H7 (cell line): ENCODE results near the gene CIITA. TPM values are rescaled to one million over a fixed set of nuclear protein-coding genes. Genes with fewer than 3 reads are reported as not detected.
"Not testable (repeated sequence)": the region's sequence is repeated elsewhere in the genome, so short reads cannot be mapped to it uniquely, and the experiment has no call there.

Experiments used
- DNase-seq: peaks from one replicate; pipeline ENCODE4 v3.0.0; 2012
- H3K27me3 ChIP-seq: 2 replicates; pipeline ENCODE4 v1.6.0; 2011; ENCODE audit warnings: mild to moderate bottlenecking, low read length; ENCODE audit not compliant: control insufficient read depth, insufficient read depth
- H3K36me3 ChIP-seq: replicated peaks from 2 replicates; pipeline ENCODE4 v1.5.1; 2011; ENCODE audit warnings: low read length; ENCODE audit not compliant: control insufficient read depth, insufficient read depth
- H3K4me3 ChIP-seq: 2 replicates; pipeline ENCODE4 v1.5.1; 2011; ENCODE audit warnings: low read depth, mild to moderate bottlenecking, control low read depth, low read length, moderate library complexity; ENCODE audit not compliant: insufficient read depth
- total RNA-seq: library from RNA; depleted of rRNA; stranded (reverse); fragments of >200 nt; shearing (Covaris generic); gene quantifications from 2 replicates; pipeline ENCODE4 v1.2.3, GENCODE V29; 2014

Gene CIITA
- total RNA-seq, 1 experiment from 2014 or later: not detected

- no peak overlapping the region for H3K4me3 ChIP-seq
- no peak for DNase-seq
- no peaks in the 10 kb centered on the region for H3K36me3 ChIP-seq
- no peaks in the 10 kb centered on the region for H3K27me3 ChIP-seq
Measured at GRCh38 chr16:10947211-10947787, 70.3 kb downstream of the CIITA start.

GRCh38 chr16:10949424-10949970 is 72.5 kb downstream of the CIITA start:
- Histone ChIP-seq H3K4me3 (no peak overlapping the region), H3K36me3 (no peaks in the 10 kb centered on the region), H3K27me3 (no peaks in the 10 kb centered on the region)
- DNase-seq: peak; percentile 65

DNA sequence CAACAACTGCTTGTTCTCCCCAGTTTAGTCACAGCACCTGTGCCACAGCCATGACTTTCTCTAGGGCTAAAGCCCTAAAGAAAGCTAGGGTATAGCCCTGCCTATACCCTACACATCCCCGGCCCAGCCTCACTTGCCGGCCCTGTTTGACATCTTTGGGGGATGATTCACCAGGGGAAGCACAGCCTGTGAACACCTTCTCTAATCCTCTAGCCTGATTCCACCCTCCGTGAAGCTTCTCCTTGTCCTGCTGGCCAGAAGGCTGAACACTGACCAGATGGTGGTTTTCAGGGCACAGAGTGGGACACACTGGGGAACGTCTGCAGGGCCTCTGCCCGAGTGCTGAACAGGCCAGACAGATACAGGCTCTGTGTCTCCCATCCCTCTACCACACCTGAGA is 73.4 kb downstream of the CIITA start:
- Histone ChIP-seq H3K27me3 (no peaks in the 10 kb centered on the region), H3K36me3 (no peaks in the 10 kb centered on the region), H3K4me3 (no peak overlapping the region)
- DNase-seq: no peak

DNA sequence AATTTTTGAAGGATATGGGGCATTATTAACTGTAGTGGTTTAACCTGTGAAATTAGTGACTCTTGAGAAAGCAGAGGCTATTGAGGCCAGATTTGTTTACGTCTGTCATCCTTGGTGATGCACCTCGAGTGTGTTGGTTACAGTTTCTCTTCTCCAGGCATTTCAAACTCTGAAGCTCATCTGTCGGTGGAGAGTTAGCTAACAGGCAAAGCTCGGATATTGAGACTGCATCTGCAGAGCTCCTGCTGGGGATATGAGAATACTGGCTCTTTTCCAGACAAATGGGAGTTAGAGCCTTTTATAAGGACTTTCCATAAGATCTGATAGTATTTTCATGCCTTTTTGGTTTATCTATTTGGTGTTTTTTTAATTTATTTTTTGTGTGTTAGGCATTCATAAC is 74.0 kb downstream of the CIITA start:
- Histone ChIP-seq H3K36me3 (no peaks in the 10 kb centered on the region), H3K27me3 (no peaks in the 10 kb centered on the region), H3K4me3 (no peak overlapping the region)
- DNase-seq: no peak

GRCh38 chr16:10954903-10955302 is 77.9 kb downstream of the CIITA start:
- DNase-seq: no peak
- H3K36me3 ChIP-seq: no peaks in the 10 kb centered on the region
- no peaks in the 10 kb centered on the region for H3K27me3 ChIP-seq
- H3K4me3 ChIP-seq: no peak overlapping the region

DNA sequence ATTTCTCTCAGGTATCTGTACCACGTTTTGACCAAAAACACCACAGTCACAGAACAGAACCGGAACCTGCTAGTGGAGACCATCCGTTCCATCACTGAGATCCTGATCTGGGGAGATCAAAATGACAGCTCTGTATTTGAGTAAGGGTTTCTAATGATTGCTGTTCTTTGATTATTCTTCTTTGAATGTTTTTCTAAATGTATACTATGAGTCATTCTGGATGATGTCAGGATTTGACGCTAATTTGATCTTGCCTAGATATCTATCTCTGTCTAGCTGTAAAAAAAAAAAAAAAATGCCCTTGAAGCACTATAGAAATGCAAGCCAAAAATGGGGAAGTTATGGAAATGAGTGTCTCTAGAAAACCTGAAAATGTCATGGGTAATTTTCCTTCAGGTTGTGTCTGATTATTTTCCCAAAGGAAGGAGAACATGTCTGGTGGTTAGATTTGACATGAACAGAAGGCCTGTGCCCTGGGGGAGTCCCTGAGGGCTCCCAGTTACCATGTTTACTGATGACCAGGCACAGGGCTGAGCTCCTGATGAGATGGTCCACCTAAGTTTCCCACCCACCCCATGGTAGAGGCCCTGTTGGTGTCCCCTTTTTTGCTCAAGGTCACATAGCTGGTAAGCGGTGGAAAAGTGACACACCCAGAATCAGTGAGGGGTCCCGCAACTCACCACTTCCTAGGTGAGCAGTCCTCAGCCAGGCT is 80.9 kb downstream of the CIITA start:
- Histone ChIP-seq H3K27me3 (no peaks in the 10 kb centered on the region), H3K4me3 (no peak overlapping the region), H3K36me3 (no peaks in the 10 kb centered on the region)
- DNase-seq: no peak

GRCh38 chr16:10959161-10959560 is 82.2 kb downstream of the CIITA start:
- Histone ChIP-seq H3K36me3 (no peaks in the 10 kb centered on the region), H3K4me3 (no peak overlapping the region), H3K27me3 (no peaks in the 10 kb centered on the region)
- no peak for DNase-seq

DNA sequence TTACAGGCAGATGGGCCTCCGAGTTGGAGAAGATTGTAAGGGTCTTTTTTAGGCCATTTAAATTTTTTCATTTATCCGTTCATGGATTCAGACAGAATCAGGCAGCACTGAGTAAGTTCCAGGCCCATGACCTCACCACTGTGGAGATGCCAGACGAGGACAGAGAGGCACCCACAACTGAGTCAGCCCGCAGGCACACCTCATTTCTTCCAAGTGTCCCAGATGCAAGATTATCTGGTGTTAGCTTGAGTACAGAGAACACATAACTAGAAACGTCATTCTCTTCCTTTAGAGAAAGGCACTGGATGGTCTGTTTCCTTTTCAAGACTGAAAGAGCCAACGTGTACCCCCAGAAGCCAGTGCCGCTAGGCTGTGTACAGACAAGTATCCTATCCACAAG is 84.2 kb downstream of the CIITA start:
- Histone ChIP-seq H3K4me3 (no peak overlapping the region), H3K36me3 (no peaks in the 10 kb centered on the region; the same call in 1 of the 2 replicates), H3K27me3 (no peaks in the 10 kb centered on the region)
- DNase-seq: no peak

- H3K27me3 ChIP-seq: no peaks in the 10 kb centered on the region
- peak; percentile 79 for DNase-seq
- no peaks in the 10 kb centered on the region; the same call in 1 of the 2 replicates for H3K36me3 ChIP-seq
- H3K4me3 ChIP-seq: no peak overlapping the region
Measured at GRCh38 chr16:10964039-10964890, 87.3 kb downstream of the CIITA start.

DNA sequence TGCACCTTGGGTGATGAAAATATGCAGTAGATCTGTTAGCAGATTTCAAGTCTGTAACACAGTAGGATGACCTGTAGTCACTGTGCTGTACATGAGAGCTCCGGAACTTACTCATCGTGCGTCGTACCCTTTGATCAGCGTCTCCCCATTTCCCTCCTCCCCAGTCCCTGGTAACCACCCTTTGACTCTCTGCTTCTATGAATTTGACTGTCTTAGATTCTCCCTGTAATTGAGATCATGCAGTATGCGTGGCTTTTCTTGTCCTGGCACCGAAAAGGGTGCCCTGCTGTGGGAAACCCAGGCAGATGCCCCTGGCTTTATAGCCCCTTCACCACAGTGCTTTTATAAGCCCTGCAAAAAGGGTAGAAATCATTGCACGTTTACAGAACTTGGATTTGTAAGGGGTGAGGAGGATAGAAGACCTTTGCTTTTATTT is 87.9 kb downstream of the CIITA start:
- Histone ChIP-seq H3K36me3 (no peaks in the 10 kb centered on the region; the same call in 1 of the 2 replicates), H3K27me3 (no peaks in the 10 kb centered on the region), H3K4me3 (no peak overlapping the region)
- DNase-seq: no peak

DNA sequence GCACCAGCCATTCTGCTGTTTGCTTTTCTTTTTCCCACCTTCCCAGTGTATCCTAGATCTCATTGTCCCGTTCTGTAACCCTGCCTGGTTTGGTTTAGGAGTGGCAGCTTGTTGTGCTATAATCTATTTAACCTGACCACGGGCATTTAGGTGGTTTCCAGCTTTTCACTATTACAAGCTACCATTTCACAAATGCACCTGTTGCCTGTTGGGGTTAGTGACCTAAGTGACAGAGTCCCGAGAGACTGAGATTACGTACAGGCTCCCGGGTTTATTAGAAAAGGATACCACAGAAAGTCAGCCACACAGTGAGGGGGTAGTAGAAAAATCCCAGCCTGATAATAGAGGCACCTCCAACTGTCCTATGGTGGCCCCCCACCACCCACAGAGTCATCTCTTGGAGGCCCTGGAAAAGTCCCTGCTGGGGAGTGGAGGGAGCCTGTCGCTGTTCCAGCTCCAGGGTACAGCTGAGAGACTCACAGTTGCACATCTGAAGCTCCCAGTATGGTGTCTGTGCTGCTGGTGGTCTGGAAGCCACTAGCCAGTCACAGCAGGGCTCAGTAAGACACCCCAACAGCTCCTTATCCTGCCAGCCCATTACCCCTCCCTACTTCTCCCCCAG is 88.5 kb downstream of the CIITA start:
- Histone ChIP-seq H3K36me3 (no peaks in the 10 kb centered on the region; the same call in 1 of the 2 replicates), H3K27me3 (no peaks in the 10 kb centered on the region), H3K4me3 (no peak overlapping the region)
- DNase-seq: no peak

GRCh38 chr16:10966129-10966528 is 89.1 kb downstream of the CIITA start:
- DNase-seq: no peak
- Histone ChIP-seq H3K4me3 (no peak overlapping the region), H3K27me3 (no peaks in the 10 kb centered on the region), H3K36me3 (peaks cover under 1% of the 10 kb centered on the region)

DNA sequence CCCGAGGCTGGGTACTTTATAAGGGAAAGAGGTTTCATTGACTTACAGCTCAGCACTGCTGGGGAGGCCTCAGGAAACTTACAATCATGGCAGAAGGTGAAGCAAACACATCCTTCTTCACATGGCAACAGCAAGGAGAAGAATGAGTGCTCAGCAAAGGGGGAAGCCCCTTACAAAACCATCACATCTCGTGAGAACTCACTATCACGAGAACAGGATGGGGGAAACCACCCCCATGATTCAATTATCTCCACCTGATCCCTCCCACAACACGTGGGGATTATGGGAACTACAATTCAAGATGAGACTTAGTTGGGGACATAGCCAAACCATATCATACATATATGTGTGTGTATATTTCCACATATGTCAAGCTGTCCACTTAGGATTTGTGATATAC is 89.6 kb downstream of the CIITA start:
- not testable (repeated sequence) for H3K36me3 ChIP-seq, H3K27me3 ChIP-seq, DNase-seq, H3K4me3 ChIP-seq

GRCh38 chr16:10967986-10968385 is 91.0 kb downstream of the CIITA start:
- no peak for DNase-seq
- Histone ChIP-seq H3K36me3 (peaks cover 1% of the 10 kb centered on the region), H3K4me3 (no peak overlapping the region), H3K27me3 (no peaks in the 10 kb centered on the region)
